SU-DHL-6 (cell line): ENCODE measurements around the gene FXYD5.

ENCODE experiments used
- EZH2phosphoT487 ChIP-seq: fragments of 200-600 bp; sonication (generic), shearing (Covaris generic); conservative IDR thresholded peaks from 2 replicates; pipeline ENCODE4 v1.6.1; 2018; ENCODE audit warnings: mild to moderate bottlenecking, antibody characterized with exemption, low read length, moderate library complexity, mixed read lengths
- TF ChIP-seq, protein P1 (sequence below): fragments of 200-600 bp; sonication (generic); IDR thresholded peaks from one replicate; pipeline ENCODE4 v1.5.1; 2017; ENCODE audit warnings: antibody characterized with exemption, mild to moderate bottlenecking, low read length, moderate library complexity; ENCODE audit not compliant: insufficient read depth, poor library complexity, severe bottlenecking

- TF ChIP-seq, protein P1, sequence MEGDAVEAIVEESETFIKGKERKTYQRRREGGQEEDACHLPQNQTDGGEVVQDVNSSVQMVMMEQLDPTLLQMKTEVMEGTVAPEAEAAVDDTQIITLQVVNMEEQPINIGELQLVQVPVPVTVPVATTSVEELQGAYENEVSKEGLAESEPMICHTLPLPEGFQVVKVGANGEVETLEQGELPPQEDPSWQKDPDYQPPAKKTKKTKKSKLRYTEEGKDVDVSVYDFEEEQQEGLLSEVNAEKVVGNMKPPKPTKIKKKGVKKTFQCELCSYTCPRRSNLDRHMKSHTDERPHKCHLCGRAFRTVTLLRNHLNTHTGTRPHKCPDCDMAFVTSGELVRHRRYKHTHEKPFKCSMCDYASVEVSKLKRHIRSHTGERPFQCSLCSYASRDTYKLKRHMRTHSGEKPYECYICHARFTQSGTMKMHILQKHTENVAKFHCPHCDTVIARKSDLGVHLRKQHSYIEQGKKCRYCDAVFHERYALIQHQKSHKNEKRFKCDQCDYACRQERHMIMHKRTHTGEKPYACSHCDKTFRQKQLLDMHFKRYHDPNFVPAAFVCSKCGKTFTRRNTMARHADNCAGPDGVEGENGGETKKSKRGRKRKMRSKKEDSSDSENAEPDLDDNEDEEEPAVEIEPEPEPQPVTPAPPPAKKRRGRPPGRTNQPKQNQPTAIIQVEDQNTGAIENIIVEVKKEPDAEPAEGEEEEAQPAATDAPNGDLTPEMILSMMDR = no peak
- TF ChIP-seq EZH2phosphoT487 = no peak
These were observed 64.5 kb downstream of the FXYD5 start for GRCh38 chr19:35219008-35219407.
